NT2/D1 (cell line): Measurements from ENCODE around the gene HOXB6.

Source experiments
- SUZ12 ChIP-seq: IDR thresholded peaks from 2 replicates; pipeline ENCODE4 v1.6.1; 2011; ENCODE audit not compliant: insufficient read length, insufficient read depth; ENCODE audit errors: extremely low read depth
- YY1 ChIP-seq: IDR thresholded peaks from 2 replicates; pipeline ENCODE4 v1.6.1; 2011; ENCODE audit not compliant: insufficient read length, insufficient read depth
- ZNF274 ChIP-seq: IDR thresholded peaks from 2 replicates; pipeline ENCODE4 v1.6.1; 2011; ENCODE audit warnings: mild to moderate bottlenecking, low read depth, low read length

- TF ChIP-seq SUZ12 = peak; percentile 67
- TF ChIP-seq YY1 = no peak
- TF ChIP-seq ZNF274 = no peak
These were observed 41.9 kb downstream of the HOXB6 start for GRCh38 chr17:48562934-48563333.
